GM23338 (cell line): Measurements from ENCODE around the gene NECAB3.

Source experiments
- CREB1 ChIP-seq: fragments of 250-450 bp; sonication (Bioruptor Pico); IDR thresholded peaks from 2 replicates; pipeline ENCODE4 v1.5.0; 2020; ENCODE audit warnings: low read depth, mild to moderate bottlenecking, moderate library complexity
- EZH2 ChIP-seq: fragments of 200-600 bp; sonication (generic); IDR thresholded peaks from one replicate; pipeline ENCODE4 v1.8.0; 2017; ENCODE audit warnings: antibody characterized with exemption, mild to moderate bottlenecking, low read depth; ENCODE audit not compliant: unreplicated experiment
- EZH2phosphoT487 ChIP-seq: fragments of 200-600 bp; sonication (generic); IDR thresholded peaks from one replicate; pipeline ENCODE4 v1.8.1; 2018; ENCODE audit warnings: antibody characterized with exemption; ENCODE audit not compliant: unreplicated experiment
- JUNB ChIP-seq: IDR thresholded peaks from one replicate; pipeline ENCODE4 v1.6.1; 2016; ENCODE audit warnings: antibody characterized with exemption; ENCODE audit not compliant: unreplicated experiment
- NANOG ChIP-seq: IDR thresholded peaks from 2 replicates; pipeline ENCODE4 v1.6.1; 2016; ENCODE audit warnings: antibody characterized with exemption, borderline replicate concordance
- POLR2AphosphoS5 ChIP-seq: IDR thresholded peaks from 2 replicates; pipeline ENCODE4 v1.6.1; 2016; ENCODE audit warnings: antibody characterized with exemption, low read depth
- STAT1 ChIP-seq: IDR thresholded peaks from one replicate; pipeline ENCODE4 v1.6.1; 2016; ENCODE audit warnings: antibody characterized with exemption; ENCODE audit not compliant: unreplicated experiment
- TF ChIP-seq, protein P1 (sequence below), 2 experiments: fragments of 200-600 bp in 1 of 2; sonication (generic) in 1 of 2; conservative IDR thresholded peaks; 2 replicates each; pipeline versions ENCODE4 v1.5.1 to v1.6.1; 2016 to 2017; ENCODE audit warnings: antibody characterized with exemption in 2 of 2, low read depth in 2 of 2, mild to moderate bottlenecking in 2 of 2, moderate library complexity in 1 of 2
- TF ChIP-seq, protein P2 (sequence below): IDR thresholded peaks from one replicate; pipeline ENCODE4 v1.6.1; 2018; ENCODE audit warnings: antibody characterized with exemption; ENCODE audit not compliant: unreplicated experiment
- TF ChIP-seq, protein P3 (sequence below): fragments of 250-450 bp; sonication (Bioruptor Pico); IDR thresholded peaks from 2 replicates; pipeline ENCODE4 v1.5.0; 2020; ENCODE audit warnings: mild to moderate bottlenecking, moderate library complexity

DNA sequence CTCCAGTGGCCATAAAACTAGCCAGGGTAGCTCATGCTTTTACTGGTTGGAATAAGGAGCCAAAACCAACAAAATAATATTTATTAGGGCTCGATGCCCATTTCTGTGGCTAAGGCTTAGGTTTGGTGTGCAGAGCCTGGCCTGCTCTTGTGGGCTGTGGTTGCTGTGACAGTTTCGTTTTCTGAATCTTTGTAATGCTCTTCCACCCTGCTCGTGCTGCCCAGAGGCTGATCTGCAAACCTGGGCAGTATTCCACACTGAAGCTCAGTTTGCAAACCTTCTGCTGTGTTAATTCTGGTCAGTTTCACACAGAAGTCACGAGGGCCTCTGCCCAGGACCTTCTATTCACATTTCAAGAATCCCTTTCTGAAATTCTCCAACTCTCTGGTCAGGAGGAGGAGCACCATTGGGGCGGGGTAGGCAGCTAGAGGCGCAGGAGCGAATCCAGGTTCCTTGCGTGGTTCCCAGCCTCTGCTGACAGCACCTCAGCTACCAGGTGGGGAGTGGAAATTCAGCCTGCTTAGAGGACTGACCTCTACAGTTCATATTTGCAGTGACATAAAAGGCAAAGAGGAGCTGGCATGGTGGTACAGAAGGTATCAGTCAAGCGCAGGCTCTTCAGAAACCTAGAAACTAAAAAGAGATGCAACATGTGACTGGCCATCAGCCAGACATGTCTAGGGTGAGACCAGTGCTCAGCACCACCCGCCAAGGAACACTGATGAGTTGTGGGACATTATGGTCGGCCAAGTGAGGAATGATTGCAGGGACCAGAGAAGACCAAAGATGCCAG lies 26.4 kb downstream of the NECAB3 start:
- no peak for TF ChIP-seq JUNB
- TF ChIP-seq, protein P1, sequence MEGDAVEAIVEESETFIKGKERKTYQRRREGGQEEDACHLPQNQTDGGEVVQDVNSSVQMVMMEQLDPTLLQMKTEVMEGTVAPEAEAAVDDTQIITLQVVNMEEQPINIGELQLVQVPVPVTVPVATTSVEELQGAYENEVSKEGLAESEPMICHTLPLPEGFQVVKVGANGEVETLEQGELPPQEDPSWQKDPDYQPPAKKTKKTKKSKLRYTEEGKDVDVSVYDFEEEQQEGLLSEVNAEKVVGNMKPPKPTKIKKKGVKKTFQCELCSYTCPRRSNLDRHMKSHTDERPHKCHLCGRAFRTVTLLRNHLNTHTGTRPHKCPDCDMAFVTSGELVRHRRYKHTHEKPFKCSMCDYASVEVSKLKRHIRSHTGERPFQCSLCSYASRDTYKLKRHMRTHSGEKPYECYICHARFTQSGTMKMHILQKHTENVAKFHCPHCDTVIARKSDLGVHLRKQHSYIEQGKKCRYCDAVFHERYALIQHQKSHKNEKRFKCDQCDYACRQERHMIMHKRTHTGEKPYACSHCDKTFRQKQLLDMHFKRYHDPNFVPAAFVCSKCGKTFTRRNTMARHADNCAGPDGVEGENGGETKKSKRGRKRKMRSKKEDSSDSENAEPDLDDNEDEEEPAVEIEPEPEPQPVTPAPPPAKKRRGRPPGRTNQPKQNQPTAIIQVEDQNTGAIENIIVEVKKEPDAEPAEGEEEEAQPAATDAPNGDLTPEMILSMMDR (conservative IDR thresholded peaks at IDR 0.05; ENCODE audit: low read depth in 2 of 2), result no peak
- no peak for TF ChIP-seq POLR2AphosphoS5
- TF ChIP-seq EZH2phosphoT487, result no peak
- TF ChIP-seq EZH2, result no peak
- TF ChIP-seq, protein P2, sequence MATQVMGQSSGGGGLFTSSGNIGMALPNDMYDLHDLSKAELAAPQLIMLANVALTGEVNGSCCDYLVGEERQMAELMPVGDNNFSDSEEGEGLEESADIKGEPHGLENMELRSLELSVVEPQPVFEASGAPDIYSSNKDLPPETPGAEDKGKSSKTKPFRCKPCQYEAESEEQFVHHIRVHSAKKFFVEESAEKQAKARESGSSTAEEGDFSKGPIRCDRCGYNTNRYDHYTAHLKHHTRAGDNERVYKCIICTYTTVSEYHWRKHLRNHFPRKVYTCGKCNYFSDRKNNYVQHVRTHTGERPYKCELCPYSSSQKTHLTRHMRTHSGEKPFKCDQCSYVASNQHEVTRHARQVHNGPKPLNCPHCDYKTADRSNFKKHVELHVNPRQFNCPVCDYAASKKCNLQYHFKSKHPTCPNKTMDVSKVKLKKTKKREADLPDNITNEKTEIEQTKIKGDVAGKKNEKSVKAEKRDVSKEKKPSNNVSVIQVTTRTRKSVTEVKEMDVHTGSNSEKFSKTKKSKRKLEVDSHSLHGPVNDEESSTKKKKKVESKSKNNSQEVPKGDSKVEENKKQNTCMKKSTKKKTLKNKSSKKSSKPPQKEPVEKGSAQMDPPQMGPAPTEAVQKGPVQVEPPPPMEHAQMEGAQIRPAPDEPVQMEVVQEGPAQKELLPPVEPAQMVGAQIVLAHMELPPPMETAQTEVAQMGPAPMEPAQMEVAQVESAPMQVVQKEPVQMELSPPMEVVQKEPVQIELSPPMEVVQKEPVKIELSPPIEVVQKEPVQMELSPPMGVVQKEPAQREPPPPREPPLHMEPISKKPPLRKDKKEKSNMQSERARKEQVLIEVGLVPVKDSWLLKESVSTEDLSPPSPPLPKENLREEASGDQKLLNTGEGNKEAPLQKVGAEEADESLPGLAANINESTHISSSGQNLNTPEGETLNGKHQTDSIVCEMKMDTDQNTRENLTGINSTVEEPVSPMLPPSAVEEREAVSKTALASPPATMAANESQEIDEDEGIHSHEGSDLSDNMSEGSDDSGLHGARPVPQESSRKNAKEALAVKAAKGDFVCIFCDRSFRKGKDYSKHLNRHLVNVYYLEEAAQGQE, result no peak
- no peak for TF ChIP-seq CREB1
- TF ChIP-seq NANOG, result no peak
- TF ChIP-seq, protein P3, sequence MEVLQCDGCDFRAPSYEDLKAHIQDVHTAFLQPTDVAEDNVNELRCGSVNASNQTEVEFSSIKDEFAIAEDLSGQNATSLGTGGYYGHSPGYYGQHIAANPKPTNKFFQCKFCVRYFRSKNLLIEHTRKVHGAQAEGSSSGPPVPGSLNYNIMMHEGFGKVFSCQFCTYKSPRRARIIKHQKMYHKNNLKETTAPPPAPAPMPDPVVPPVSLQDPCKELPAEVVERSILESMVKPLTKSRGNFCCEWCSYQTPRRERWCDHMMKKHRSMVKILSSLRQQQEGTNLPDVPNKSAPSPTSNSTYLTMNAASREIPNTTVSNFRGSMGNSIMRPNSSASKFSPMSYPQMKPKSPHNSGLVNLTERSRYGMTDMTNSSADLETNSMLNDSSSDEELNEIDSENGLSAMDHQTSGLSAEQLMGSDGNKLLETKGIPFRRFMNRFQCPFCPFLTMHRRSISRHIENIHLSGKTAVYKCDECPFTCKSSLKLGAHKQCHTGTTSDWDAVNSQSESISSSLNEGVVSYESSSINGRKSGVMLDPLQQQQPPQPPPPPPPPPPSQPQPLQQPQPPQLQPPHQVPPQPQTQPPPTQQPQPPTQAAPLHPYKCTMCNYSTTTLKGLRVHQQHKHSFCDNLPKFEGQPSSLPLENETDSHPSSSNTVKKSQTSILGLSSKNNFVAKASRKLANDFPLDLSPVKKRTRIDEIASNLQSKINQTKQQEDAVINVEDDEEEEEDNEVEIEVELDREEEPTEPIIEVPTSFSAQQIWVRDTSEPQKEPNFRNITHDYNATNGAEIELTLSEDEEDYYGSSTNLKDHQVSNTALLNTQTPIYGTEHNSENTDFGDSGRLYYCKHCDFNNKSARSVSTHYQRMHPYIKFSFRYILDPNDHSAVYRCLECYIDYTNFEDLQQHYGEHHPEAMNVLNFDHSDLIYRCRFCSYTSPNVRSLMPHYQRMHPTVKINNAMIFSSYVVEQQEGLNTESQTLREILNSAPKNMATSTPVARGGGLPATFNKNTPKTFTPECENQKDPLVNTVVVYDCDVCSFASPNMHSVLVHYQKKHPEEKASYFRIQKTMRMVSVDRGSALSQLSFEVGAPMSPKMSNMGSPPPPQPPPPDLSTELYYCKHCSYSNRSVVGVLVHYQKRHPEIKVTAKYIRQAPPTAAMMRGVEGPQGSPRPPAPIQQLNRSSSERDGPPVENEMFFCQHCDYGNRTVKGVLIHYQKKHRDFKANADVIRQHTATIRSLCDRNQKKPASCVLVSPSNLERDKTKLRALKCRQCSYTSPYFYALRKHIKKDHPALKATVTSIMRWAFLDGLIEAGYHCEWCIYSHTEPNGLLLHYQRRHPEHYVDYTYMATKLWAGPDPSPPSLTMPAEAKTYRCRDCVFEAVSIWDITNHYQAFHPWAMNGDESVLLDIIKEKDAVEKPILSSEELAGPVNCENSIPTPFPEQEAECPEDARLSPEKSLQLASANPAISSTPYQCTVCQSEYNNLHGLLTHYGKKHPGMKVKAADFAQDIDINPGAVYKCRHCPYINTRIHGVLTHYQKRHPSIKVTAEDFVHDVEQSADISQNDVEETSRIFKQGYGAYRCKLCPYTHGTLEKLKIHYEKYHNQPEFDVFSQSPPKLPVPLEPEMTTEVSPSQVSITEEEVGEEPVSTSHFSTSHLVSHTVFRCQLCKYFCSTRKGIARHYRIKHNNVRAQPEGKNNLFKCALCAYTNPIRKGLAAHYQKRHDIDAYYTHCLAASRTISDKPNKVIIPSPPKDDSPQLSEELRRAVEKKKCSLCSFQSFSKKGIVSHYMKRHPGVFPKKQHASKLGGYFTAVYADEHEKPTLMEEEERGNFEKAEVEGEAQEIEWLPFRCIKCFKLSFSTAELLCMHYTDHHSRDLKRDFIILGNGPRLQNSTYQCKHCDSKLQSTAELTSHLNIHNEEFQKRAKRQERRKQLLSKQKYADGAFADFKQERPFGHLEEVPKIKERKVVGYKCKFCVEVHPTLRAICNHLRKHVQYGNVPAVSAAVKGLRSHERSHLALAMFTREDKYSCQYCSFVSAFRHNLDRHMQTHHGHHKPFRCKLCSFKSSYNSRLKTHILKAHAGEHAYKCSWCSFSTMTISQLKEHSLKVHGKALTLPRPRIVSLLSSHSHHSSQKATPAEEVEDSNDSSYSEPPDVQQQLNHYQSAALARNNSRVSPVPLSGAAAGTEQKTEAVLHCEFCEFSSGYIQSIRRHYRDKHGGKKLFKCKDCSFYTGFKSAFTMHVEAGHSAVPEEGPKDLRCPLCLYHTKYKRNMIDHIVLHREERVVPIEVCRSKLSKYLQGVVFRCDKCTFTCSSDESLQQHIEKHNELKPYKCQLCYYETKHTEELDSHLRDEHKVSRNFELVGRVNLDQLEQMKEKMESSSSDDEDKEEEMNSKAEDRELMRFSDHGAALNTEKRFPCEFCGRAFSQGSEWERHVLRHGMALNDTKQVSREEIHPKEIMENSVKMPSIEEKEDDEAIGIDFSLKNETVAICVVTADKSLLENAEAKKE (CRISPR knock-in tag), result no peak
- no peak for TF ChIP-seq STAT1
